HL-60 (cell line): ENCODE measurements around the gene ROR2.

ENCODE experiments used
- CTCF ChIP-seq: IDR thresholded peaks from one replicate; pipeline ENCODE4 v1.5.1; 2011; ENCODE audit warnings: low read length, control low read depth, inconsistent platforms; ENCODE audit not compliant: insufficient read depth
- GABPA ChIP-seq: IDR thresholded peaks from 2 replicates; pipeline ENCODE4 v1.6.1; 2012; ENCODE audit warnings: low read depth
- POLR2AphosphoS5 ChIP-seq: IDR thresholded peaks from 2 replicates; pipeline ENCODE4 v1.6.1; 2012; ENCODE audit warnings: low read depth
- REST ChIP-seq: IDR thresholded peaks from 2 replicates; pipeline ENCODE4 v1.6.1; 2012; ENCODE audit warnings: low read depth; ENCODE audit not compliant: insufficient replicate concordance
- SPI1 ChIP-seq: IDR thresholded peaks from 2 replicates; pipeline ENCODE4 v1.6.1; 2012; ENCODE audit warnings: low read depth, mild to moderate bottlenecking, borderline replicate concordance

- TF ChIP-seq CTCF = no peak
- TF ChIP-seq POLR2AphosphoS5 = no peak
- TF ChIP-seq GABPA = no peak
- no peak for TF ChIP-seq REST
- no peak for TF ChIP-seq SPI1
These were observed 427.5 kb downstream of the ROR2 start for GRCh38 chr9:91522481-91522880.
